ENCODE data around the gene NR2F1-AS1. TPM values are rescaled to one million over a fixed set of nuclear protein-coding genes. Genes with fewer than 3 reads are reported as not detected.
"Not testable (repeated sequence)": the region's sequence is repeated elsewhere in the genome, so short reads cannot be mapped to it uniquely, and the experiment has no call there.

The NR2F1-AS1 gene
- total RNA-seq, 1 experiment from 2014 or later, result 27.0 TPM

- H3K36me3 ChIP-seq (ENCODE audit: control insufficient read depth, insufficient read depth, low read length), result peaks cover 10% of the 10 kb centered on the region; the same call in 1 of the 2 replicates
- no peak for DNase-seq (ENCODE audit: low read depth, low spot score)
- TF ChIP-seq SIN3A (IDR thresholded peaks at IDR 0.05; ENCODE audit: borderline replicate concordance, insufficient read depth, low read depth, low read length) (no peak), CTCF (IDR thresholded peaks at IDR 0.05) (no peak)
- no peak for ATAC-seq
- intact Hi-C loops (cut with micrococcal nuclease; ENCODE audit: unreplicated experiment) (no loop called here), in situ Hi-C loops (cut with HindIII; ENCODE audit: low pct_unique_long_range_greater_than_20kb, low sequenced_read_pairs) (no loop called here)
- no peaks in the 10 kb centered on the region for H3K4me1 ChIP-seq (ENCODE audit: control insufficient read depth, insufficient read depth, low read length)
- CTCF ChIA-PET, result no interaction called here
- BruUV-seq (replicated peaks), result no TSS peak
- H3K27me3 ChIP-seq (ENCODE audit: control insufficient read depth, insufficient read depth, low read length), result no peaks in the 10 kb centered on the region
- no peaks in the 10 kb centered on the region for H3K9me3 ChIP-seq (ENCODE audit: control insufficient read depth, insufficient read depth, low read depth, low read length)
- no peak overlapping the region for H3K27ac ChIP-seq (ENCODE audit: low read length)
- POLR2A ChIA-PET, result no interaction called here
- no peak overlapping the region for H3K4me3 ChIP-seq (ENCODE audit: low read depth in 2 of 2, low read length in 2 of 2)
These were observed 23.9 kb downstream of the NR2F1-AS1 start for GRCh38 chr5:93557021-93557604.

- ATAC-seq; CTCF ChIA-PET; BruUV-seq (replicated peaks); POLR2A ChIA-PET; H3K27me3 ChIP-seq (ENCODE audit: control insufficient read depth, insufficient read depth, low read length); DNase-seq (ENCODE audit: low read depth, low spot score); H3K9me3 ChIP-seq (ENCODE audit: control insufficient read depth, insufficient read depth, low read depth, low read length); H3K4me1 ChIP-seq (ENCODE audit: control insufficient read depth, insufficient read depth, low read length); H3K4me3 ChIP-seq (ENCODE audit: low read depth in 2 of 2, low read length in 2 of 2); H3K27ac ChIP-seq (ENCODE audit: low read length); in situ Hi-C loops (cut with HindIII; ENCODE audit: low pct_unique_long_range_greater_than_20kb, low sequenced_read_pairs); intact Hi-C loops (cut with micrococcal nuclease; ENCODE audit: unreplicated experiment): not testable (repeated sequence)
- peaks cover 12% of the 10 kb centered on the region for H3K36me3 ChIP-seq (ENCODE audit: control insufficient read depth, insufficient read depth, low read length)
These were observed 31.4 kb downstream of the NR2F1-AS1 start for GRCh38 chr5:93549594-93549993.

- H3K9me3 ChIP-seq (ENCODE audit: control insufficient read depth, insufficient read depth, low read depth, low read length), result no peaks in the 10 kb centered on the region
- ChIA-PET POLR2A (interaction anchor here (0.5 kb wide), 1 partner anchor 18 kb away, joined by 3 read pairs; no protein-coding TSS in a partner anchor), CTCF (no interaction called here)
- H3K27ac ChIP-seq (ENCODE audit: low read length), result no peak overlapping the region
- H3K4me1 ChIP-seq (ENCODE audit: control insufficient read depth, insufficient read depth, low read length), result no peaks in the 10 kb centered on the region
- TF ChIP-seq SIN3A (IDR thresholded peaks at IDR 0.05; ENCODE audit: borderline replicate concordance, insufficient read depth, low read depth, low read length), result no peak
- no peak for TF ChIP-seq TCF7L2 (IDR thresholded peaks at IDR 0.05; ENCODE audit: low read depth, low read length)
- TF ChIP-seq REST (IDR thresholded peaks at IDR 0.05; ENCODE audit: insufficient read depth in 1 of 2, low read depth in 2 of 2, low read length in 1 of 2), result no peak
- no peak for TF ChIP-seq CTCF (IDR thresholded peaks at IDR 0.05)
- no peak for TF ChIP-seq POLR2AphosphoS5 (IDR thresholded peaks at IDR 0.05; ENCODE audit: low read depth, low read length)
- in situ Hi-C loops (cut with HindIII; ENCODE audit: low pct_unique_long_range_greater_than_20kb, low sequenced_read_pairs), result no loop called here
- no peaks in the 10 kb centered on the region for H3K27me3 ChIP-seq (ENCODE audit: control insufficient read depth, insufficient read depth, low read length)
- intact Hi-C loops (cut with micrococcal nuclease; ENCODE audit: unreplicated experiment), result no loop called here
- DNase-seq (ENCODE audit: low read depth, low spot score) (no peak), ATAC-seq (no peak)
- H3K36me3 ChIP-seq (ENCODE audit: control insufficient read depth, insufficient read depth, low read length), result no peaks in the 10 kb centered on the region; the same call in 1 of the 2 replicates
- no TSS peak for BruUV-seq (replicated peaks)
- no peak overlapping the region for H3K4me3 ChIP-seq (ENCODE audit: low read depth in 2 of 2, low read length in 2 of 2)
These were observed 35.1 kb downstream of the NR2F1-AS1 start for GRCh38 chr5:93545872-93546271.

Data from Panc1 (cell line).